ENCODE results near the gene MSI2.
A peak's percentile ranks its signal among the peaks of the same experiment; 100 is the strongest.

The MSI2 gene

DNA sequence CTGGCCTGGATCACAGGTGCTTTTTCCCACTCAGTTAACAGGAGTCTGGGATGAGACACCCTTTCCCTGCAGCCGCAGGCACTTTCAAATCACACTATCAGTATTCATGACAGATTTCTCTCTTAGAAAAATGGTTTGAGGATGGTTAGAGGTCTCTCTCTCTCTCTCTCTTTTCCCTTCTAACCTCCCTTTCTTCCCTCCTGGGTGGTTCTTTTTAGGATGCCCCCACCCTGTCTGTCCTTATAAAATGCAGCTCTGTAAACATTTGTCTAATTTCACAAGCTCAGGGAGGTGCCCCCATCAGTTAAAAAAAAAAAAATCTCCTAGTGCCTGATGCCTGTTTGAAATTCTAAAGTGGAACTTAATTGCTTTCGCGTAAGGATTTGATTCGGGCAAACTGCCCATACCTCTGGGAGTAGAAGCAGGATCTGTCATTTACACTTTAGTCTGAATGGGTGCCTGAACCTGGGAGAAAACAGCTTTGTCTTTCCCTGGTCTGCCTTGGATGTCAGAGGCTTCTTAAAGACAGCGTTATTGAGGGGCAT lies 329.9 kb downstream of the MSI2 start:
- no peak for DNase-seq

DNA sequence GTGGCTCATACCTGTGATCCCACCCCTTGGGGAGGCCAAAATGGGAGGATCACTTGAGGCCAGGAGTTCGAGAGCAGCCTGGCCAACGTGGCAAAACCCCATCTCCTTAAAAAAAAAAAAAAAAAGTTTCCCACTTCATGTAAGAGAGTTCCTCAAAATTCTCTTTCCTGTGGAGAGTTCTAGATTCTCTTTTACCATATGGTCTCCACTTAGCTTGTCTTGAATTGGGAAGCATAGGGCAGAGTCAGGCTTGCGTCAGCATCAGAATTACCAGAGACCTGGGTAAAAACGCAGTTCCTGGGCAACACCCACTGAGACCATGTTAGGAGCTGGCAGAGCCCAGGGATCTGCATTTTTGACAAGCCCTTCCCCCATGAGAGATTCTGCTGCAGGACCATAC lies 330.4 kb downstream of the MSI2 start:
- DNase-seq, result no peak

DNA sequence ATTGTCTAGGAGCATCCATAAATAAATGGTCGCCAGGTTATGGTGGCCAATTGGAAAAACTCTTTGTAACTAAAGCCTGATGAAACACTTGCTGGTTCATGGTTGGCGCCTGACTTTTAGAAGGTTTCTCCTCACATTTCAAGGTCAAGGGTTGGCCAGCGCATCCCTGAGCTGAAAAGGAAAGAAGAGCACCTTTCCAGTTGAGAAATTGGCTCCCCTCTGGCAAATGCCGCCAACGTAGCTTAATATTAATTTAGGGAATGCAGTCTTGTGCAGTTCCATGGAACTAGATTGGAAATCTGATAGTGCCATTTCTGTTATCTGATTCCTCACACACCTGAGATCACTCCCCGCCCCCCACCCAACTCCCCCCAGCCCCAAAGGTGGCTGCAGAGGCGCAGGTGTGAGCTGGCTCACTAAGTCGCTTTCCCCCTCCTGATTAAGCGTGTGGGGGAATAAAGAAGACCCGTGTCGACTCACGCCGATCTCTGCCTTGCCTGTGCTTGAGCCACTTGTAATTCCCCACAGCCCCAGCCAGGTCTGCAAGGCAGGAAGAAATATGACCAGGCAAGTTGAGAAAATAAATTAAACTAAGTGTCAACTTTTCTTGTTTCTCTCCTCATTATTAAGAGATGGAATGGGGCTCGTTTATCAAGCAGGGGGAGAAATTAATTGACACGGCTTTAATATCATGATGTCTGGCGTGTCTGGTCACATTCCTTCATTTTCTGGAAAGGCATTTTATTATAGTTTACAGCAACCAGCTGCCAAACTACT lies 331.1 kb downstream of the MSI2 start:
- no peak for DNase-seq

DNA sequence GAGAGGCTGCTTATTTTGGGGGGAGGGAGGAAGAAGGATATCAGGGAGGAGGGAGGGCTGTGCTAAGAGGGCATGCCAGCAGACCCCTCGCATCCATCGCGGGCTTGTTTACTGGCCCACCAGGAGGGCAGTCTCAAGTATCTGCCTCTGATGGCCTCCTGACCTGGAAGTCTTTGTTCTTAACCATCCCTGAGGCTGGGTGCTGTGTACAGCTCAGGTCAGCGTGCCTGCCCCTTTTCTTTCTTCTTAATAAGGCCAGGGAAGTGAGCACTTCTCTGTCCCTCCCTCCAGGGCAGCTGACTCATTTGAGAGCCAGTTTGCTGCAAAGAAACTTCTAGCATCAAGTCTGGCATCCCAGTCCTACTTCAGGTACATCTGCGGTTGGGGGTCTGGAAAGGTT lies 331.8 kb downstream of the MSI2 start:
- no peak for DNase-seq

DNA sequence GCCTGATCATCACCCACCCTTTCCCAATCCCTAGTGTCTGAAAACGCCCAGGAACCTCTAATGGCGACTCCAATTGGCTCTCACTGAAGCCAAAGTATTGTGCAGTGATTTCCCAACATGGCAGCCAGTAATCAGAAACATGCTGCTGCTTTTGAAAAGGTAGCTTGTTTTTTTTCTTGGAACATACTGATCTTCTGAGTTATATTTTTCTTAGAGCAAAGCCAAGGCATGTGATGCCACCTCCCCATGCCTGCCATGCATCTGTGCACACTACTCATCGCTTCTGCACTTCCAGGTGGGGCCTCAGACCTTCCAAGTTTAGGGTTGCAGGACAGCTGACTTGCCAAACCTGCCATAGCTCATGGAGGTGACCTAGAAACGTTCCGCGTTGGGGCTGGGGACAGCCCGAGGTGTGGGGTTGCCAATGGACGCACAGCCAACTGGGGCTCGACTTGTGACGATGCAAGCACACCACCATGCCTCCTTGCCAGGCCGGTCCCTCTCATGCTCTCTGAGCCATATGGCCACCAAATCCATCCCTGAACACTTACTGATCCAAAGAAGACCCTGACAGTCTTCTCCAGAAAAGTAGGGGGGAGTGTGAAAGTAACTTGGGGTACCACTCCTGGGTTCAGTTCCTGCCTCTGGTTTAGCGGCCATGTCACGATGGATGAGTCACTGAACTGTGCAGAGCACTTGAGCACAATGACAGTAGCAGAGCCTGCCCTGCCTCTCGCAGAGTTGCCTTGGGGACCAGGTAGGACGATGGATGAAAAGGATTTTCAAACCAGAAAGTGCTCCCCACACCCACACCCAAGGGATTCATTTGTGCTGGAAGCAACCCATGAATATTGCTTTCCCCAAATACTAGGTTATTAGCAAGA lies 333.1 kb downstream of the MSI2 start:
- DNase-seq, result no peak

DNA sequence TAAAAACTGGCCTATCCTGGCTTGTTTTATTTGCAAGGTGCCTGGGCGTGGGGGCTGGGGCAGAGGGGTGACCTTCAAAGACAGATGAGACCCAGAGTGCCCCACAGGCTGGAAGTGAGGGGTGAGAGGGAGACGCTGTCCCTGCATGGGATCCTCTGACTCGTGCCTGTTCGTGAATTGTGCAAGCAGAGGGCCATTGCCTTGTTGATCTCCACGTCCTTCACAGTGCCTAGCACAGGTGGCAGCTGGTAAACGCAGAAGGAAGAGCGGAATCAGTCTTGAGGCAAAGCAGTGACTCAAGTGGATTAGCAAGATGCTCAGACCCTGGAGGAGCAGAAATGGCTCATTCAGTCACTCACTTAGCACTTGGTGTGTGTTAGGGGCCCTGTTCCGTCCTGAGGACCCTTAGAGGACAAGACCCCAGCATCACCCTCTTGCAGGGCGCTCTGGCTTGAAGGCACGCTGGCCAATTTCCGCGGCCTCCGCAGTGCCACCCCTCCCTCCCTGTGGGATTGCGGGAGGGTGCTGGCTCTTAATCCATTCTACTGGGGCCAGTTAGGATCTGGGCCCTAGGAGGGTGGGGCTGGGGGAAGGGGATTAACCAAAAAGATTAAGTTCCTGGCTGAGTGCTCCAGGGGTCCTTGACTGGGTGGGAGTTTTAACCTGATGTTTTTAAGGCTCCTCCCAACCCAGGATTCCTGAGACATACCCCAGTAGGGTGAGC lies 337.6 kb downstream of the MSI2 start:
- DNase-seq, result no peak

DNA sequence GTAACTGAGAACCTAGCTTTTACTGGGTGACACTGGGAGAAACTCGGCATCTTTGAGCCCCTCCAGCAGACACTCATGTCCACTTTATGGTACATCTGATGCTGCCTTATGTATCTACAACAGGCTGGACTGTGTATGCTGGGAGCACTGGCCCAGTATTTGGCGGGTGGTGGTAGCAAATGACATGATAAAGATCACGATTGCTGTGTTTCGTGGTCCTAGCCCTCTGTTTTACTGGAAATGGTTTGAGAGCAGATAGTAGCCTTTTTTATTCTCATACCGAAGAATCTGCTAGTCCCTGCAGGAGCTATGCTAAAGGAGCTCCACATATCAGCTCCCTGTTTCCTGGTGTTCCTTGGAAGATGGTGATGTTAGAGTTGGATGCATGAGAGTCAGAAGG lies 338.4 kb downstream of the MSI2 start:
- DNase-seq, result no peak

DNA sequence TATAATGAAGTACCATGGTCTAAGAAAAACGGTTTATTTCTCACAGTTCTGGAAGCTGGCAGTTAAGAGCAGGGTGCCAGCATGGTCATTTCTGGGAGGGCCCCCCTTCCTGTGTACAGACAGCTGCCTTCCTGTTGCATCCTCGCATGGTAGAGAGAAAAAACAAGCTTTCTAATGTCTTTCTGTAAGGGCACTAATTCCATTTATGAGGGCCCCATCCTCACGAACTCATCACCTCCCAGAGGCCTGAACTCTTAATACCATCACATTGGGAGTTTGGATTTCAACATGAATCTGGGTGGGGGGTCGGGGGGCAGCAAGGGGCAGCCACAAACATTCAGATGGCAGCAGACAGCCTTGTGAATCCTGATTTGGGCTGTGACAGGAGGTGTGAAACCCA lies 339.1 kb downstream of the MSI2 start:
- DNase-seq, result no peak

DNA sequence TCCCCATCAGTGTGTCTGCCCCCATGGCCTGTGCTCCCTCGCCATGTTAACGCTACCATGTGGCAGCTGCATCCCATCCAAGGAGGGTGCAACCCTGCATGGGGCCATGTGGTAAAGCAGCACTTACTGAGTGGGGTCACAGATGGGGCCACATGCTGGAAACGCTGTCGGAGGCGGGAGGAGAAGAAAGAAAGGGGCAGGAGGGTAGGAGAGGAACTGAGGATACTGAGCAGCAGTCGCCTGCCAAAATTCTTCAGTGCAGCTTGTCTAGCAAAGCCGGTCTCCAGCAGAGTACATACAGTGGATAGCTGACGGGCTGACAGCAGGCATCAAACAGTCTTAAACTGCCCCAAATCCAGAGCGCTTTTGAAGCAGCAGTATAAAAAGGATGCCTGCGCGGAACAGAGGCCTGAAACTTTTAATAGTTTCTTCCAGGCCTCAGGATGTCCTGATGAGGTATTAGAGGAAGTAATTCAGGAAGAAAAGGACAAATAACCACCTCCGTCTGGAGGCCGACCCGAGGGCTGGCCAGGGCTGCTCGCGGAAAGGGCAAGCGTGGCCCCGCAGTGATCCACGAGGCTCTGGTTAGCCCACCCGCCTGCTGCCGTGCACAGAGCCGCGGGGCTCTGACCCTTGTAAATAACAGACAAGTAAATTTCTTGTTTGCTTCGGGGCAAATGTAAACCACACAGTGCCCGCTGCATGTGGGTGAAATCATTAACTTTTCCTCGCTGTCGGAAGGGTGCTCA lies 339.8 kb downstream of the MSI2 start:
- DNase-seq, result no peak

DNA sequence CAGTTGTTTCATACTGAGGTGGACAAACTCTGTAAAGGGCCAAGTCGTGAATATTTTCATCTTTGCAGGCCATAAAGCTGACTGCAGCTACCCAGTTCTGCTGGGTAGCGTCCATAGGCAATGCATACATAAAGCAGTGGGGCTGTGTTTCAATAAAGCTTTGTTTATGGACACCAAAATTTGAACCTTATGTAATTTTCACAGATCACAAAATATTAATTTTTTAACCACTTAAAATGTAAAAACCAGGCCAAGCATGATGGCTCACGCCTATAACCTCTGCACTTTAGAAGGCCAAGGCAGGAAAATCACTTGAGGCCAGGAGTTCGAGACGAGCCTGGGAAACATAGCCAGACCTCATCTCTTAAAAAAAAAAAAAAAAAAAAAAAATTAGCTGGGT lies 340.8 kb downstream of the MSI2 start:
- no peak for DNase-seq

DNA sequence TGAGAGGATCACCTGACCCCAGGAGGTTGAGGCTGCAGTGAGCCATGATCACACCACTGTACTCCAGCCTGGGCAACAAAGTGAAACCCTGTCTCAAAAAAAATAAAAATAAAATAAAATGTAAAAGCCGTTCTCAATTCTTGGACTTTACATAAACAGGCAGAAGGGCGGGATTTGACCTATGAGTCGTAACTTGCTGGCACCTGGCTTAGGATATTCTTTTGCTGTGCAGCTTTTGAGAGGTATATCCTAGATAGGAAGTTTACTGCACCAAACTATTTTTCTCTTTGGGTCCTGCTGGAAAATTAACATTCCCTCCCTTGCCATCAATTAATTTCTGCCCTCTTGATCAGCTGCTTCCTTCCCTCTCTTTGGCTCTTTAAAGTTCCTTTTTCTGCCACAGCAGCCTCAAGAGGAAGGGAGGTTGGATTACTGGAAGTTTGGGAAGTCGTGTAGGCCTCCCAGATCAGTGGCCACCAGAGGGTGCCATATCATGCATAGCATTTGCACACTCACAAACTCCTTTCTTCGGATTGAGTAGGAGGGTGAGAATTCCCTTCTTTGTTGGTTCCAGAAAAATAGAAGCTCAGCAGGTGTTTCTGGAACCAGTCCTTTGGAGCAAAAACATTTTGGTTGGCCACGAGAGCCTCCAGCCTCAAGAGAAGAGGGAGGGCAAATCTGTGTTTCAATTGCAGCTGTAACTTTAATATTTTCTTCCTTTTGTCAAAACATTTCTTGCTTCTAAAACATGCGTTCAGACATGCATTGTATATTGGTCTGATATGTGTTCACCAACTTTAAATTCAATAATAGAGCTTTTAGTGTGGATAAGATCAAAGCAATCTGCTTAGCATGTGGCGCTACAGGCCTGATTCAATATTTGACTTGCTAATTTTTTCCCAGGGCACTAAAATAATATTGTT lies 341.5 kb downstream of the MSI2 start:
- DNase-seq, result peak; percentile 70

DNA sequence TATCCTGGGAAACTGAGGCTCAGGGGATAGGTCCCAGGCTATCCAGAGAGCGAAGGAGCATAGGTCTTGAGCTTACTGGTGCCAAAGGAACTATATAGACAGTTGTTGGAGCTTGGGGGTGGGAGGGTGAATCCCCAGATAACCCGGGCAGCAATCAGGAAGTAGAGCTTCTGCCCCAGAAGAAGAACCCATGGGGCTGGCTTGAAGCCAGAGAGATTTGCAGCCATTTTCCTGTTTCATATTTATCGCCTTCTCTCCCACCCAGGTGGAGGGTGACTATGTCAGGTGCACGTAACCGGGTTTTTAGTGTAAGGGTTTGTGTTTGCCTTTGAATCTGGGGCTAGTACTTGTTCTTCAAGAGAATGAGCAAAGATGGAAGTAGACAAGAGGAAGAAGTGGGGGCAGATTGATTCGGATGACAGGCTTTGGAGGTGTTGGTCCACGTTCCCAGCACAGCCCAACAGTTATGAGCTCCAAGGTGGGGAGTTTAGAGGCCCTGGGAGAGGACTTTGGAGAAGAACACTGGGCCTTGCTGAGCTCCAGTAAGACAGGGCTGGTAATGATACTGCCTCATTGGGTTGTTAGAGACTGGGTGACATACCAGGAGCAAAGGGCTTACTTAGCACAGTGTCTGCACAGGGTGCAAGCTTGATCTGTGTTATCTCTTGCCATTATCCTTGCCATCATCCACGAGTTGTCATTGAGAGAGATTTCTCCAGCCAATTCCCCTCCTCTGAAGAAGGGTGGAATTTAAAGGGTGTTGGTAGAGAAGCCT lies 343.1 kb downstream of the MSI2 start:
- DNase-seq, result no peak

DNA sequence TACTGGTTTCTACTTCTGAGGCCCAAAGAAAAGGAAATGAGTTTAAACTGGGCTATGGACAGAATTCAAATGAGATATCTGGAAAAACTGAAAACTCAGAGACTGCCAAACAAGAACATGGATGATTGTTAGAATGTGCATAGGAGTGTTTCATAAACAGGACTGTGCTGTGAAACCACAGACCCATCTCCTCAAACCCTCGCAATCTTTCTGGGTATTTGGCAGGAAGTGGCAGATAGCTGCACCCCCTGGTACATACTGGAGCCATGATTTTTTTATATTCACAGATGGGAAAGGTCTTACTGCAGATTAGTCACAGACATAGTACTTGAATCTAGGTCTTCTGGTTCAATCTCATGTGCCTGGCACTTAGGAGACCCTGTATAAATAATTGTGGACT lies 343.8 kb downstream of the MSI2 start:
- DNase-seq, result no peak

DNA sequence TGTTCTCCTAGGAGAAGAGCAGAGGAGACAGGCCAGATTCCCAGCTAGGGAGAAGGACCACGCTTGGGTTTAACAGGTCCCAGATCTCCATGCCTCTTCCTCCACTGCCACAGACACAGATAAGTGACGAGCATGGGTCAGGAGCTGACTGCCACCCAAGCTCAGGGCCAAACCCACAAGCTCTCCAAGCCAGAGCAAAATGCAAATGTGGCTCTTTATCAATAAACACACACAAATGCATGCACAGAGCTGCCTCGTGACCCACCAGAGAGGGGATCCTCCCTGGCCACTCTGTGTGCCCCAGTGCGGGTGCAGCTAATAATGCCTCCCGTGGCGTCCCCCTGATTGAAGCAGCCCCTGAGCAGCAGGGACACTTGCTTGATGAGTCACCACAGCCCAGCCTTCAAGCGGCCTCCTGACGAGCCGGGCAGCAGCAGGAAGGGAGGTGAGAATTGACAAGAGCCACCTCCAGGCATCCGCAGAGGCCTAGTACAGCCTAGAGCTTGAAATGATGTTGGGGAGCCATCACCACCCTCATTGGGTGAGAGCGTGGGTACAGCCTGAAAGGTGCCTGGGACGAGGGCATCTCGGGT lies 344.9 kb downstream of the MSI2 start:
- DNase-seq, result no peak

DNA sequence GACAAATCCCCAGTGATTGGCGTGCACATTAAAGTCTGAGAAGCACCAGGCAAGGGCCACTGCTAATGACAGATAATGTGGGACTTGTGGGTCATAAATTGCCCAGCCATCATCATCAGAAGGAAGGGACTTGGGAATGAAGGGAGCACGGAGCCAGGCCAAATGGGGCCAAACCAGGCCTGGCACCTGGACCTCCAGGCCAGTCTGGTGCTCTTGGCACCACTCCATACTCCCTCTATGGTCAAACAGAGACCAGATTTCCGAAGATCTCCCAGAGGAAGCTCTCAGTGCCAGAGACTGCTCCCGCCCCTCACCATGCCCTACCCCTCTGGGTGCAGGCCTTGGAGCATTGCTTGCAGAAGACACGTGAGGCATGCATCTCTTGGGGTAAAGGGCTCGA lies 346.6 kb downstream of the MSI2 start:
- DNase-seq, result no peak

DNA sequence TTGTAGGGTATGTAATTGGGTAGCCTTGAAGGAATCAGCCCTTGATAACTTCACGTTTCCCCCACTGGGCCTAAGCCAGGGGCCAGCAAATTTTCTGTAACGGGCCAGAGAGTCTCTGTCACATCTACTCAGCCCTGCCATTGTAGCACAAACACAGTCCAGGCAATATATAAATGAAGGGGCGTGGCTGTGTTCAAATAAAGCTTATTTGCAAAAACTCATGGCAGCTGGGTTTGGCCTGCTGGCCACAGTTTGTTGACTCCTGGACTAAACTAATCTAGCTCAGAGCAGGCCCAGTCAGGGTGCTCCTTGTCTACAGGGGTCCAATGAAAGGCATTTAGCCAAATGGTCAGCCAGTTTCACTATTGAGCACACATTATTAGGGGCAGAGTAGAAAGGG lies 347.2 kb downstream of the MSI2 start:
- DNase-seq, result no peak

DNA sequence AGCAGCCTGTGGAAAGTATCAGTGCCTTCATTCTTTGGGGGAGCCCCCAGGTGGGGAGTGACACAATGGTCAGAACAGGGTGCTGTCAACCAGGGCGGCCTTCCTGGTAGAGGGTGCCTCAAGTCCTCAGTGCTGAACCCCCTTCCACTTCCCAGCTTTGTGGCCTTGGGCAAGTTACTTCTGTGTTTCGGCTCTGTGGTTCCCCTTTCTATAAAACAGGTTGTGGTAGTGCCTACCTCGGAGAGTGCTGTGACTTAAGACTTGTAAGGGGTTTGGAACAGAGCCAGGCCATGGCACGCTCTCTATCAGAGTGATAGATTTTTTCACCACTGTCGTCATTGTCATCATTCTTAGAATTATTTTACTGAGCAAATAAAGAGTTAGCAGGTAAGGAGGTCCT lies 347.7 kb downstream of the MSI2 start:
- DNase-seq, result no peak

DNA sequence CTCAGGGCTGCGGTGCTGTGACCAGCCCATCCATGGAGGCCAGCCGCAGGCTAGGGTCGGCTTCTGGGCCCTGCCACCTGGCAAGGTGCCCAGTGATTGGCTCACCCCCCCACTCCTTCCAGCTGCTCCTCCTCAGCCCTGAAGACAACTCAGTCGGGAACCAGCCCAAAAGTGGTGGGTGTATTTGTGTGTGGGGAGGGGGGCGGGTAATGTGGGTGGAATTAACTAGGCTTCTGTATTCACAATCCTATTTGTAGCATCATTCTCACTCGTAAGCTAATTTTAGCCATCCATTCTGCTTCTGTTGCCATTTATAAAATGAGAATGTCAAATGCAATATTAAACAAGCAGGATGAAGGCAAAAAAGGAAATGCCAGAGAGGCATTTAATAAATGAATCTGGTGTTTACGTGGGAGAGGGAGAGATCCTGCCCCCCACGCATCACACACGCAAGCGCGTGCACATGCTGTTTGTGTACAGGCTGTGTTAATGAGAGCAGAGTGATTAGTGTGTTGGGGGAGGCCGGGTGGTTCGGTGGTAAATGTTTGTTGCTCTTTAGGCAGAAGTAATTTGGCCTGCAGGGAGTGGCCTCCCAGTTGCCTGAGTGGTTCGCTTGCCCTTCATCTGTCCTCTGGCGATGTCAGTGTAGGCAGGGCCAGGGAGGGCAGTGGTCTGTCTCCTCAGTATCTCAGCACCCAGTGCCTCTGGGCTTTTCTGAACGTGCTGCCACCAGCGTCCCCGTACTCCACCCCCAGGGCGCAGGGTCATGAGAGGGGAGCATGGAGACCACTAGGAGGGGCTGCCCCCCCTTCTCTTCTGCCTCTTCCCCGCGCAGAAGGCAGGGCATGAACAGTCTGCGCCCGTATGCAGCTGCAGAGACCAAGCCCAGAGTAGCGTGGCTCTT lies 348.7 kb downstream of the MSI2 start:
- peak; percentile 38 for DNase-seq

DNA sequence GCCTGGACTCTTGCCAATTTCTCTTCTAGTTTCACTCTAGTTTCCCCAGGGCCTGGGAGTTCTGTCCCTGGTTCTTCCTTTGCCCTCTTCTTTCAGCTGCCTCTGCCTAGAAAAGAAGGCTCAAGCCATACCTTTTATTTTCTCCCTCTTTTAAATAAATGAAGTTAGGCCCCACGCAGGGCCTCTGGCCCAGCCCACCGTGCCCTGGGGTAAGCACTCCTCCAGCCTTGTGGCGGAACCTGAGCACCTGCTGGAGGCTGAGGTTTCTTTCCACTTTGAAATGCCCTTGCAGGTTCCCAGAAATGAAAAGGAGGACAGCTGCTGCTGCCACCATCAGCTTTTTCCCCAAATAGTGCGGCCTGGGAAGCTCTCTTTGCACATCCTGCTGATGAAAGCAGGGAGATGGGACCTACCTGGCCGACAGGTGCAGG lies 349.4 kb downstream of the MSI2 start:
- no peak for DNase-seq
